ENCODE results near the gene TBC1D17. TPM values are rescaled to one million over a fixed set of nuclear protein-coding genes. Genes with fewer than 3 reads are reported as not detected.

Gene TBC1D17
- polyA plus RNA-seq (2012; ENCODE audit: low read depth, missing spikeins): 29.6 TPM

DNA sequence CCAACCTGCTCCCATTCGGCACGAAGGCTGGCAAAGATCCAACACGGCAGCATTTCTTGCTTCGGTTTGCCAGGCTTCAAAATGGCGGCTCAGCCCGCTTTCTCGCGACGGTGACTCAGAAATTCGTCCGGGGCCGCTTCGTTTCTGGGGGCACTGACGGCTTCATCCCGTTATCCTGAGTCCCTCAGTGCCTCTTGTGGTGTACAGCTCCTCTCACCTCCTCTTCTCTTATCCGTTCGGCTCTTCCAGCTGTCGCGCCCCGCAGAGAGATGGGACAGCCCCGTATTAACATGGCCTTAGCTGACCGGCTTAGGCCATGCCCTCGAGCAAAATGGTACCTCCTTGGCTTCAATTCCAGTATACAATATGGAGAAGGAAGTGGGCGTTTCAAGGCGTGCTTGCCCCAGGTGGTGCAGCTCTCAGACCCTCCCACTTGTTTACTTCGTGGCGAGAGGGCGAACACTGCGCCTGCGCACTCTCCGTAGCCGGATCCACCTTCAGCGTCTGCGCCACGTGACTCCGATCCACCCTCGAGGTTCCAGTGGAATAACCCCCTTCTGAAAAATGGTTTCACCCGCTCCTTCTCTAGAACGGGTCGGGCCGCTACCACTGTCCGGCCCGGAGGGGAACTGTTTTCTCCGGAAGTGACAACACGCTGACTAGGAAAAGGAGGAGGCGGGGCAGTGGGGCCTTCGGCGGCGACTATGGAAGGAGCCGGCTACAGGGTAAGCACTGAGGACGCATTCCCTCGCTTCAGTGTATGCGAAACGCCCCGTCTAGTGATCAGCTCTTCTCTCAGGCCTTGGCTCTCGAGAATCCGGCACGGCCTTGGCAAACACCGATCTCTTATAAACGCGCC, at the start of gene TBC1D17, which contains the start of gene AKT1S1:
Gene TBC1D17, plus strand, starts transcription at position 683 of the 859 bp plus-strand sequence. Its CDS starts 22 bp downstream, at position 705.
Gene AKT1S1, minus strand, starts transcription at position 336 of the 859 bp plus-strand sequence. CDS start 4,060 bp downstream, outside the sequence.
- DNase-seq (ENCODE audit: insufficient read length, low spot score) (peak; percentile 94), FAIRE-seq (no peak)
- TF ChIP-seq TAF1 (IDR thresholded peaks at IDR 0.05; ENCODE audit: low read depth, low read length) (peak; percentile 23; the same call in 1 of the 2 replicates), POLR2A (IDR thresholded peaks at IDR 0.05; ENCODE audit: low read depth, low read length) (peak; percentile 54), PAX5 (IDR thresholded peaks at IDR 0.05; ENCODE audit: insufficient read depth, low read length, severe bottlenecking) (no peak), SPI1 (IDR thresholded peaks at IDR 0.05; ENCODE audit: low read depth, low read length) (peak; percentile 55), POLR2AphosphoS5 (IDR thresholded peaks at IDR 0.05; ENCODE audit: low read depth, low read length) (peak; percentile 62; the same call in 1 of the 2 replicates), POU2F2 (IDR thresholded peaks at IDR 0.05; ENCODE audit: low read depth, low read length) (peak; percentile 23; the same call in 1 of the 2 replicates)

DNA sequence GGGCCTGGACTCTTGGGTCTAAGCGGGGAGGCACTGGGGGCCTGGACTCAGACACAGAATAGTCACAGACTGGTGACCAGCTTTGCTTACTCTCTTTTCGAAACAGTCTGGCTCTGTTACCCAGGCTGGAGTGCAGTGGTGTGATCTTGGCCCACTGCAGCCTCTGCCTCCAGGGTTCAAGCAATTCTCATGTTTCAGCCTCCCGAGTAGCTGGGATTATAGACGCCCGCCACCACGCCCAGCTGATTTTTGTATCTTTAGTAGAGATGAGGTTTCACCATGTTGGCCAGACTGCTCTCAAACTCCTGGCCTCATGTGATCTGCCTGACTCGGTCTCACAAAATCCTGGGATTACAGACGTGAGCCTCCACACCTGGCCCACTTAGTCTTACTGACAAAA, 48.3 kb upstream of the TBC1D17 start:
- no peak for TF ChIP-seq POU2F2 (IDR thresholded peaks at IDR 0.05; ENCODE audit: low read depth, low read length)
- no peak for FAIRE-seq

DNA sequence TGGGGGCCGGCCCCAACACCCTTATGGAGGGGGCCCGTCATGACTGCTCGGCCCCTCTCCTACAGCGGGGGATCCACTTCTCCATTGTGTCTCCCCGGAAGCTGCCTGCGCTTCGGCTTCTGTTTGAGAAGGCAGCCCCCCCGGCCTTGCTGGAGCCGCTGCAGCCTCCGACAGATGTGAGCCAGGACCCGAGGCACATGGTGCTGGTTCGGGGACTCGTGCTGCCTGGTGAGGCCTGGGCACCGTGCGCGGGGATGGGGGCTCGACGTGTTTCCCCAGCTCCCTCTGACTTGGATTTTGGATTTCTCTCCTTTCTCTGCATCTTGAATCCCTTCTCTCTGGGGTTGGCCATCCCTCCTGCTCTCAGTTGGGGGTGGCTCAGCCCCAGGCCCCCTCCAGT, 47.8 kb upstream of the TBC1D17 start:
- no peak for TF ChIP-seq POLR2A (IDR thresholded peaks at IDR 0.05; ENCODE audit: low read depth, low read length)
- TF ChIP-seq SPI1 (IDR thresholded peaks at IDR 0.05; ENCODE audit: low read depth, low read length): no peak
- TF ChIP-seq POU2F2 (IDR thresholded peaks at IDR 0.05; ENCODE audit: low read depth, low read length): no peak
- no peak for TF ChIP-seq TAF1 (IDR thresholded peaks at IDR 0.05; ENCODE audit: low read depth, low read length)
- no peak for TF ChIP-seq POLR2AphosphoS5 (IDR thresholded peaks at IDR 0.05; ENCODE audit: low read depth, low read length)
- TF ChIP-seq PAX5 (IDR thresholded peaks at IDR 0.05; ENCODE audit: insufficient read depth, low read length, severe bottlenecking): no peak
- no peak for FAIRE-seq
- DNase-seq (ENCODE audit: insufficient read length, low spot score): no peak

More for the DNA sequence above, 48.3 kb upstream of the TBC1D17 start:
- no peak for DNase-seq (ENCODE audit: insufficient read length, low spot score)

DNA sequence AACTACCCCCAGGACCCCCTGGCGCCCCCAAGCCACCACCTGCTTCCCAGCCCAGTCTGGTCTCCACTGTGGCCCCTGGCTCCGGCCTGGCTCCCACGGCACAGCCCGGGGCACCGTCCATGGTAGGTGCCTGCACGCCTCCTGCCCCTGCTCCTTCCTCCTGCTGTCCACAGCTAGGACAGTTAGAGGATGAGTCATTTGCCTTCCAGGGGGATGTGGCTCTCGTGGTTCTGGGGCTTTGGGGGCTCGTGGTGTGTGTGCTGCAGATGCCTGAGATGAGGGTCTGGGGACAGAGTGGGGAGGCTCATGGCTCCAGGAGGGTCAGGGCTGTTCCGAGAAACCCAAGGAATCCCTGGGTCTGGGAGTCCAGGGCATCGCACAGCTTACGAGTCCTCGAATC, 46.7 kb upstream of the TBC1D17 start:
- no peak for TF ChIP-seq POLR2A (IDR thresholded peaks at IDR 0.05; ENCODE audit: low read depth, low read length)
- TF ChIP-seq PAX5 (IDR thresholded peaks at IDR 0.05; ENCODE audit: insufficient read depth, low read length, severe bottlenecking): no peak
- DNase-seq (ENCODE audit: insufficient read length, low spot score) (no peak), FAIRE-seq (no peak)

DNA sequence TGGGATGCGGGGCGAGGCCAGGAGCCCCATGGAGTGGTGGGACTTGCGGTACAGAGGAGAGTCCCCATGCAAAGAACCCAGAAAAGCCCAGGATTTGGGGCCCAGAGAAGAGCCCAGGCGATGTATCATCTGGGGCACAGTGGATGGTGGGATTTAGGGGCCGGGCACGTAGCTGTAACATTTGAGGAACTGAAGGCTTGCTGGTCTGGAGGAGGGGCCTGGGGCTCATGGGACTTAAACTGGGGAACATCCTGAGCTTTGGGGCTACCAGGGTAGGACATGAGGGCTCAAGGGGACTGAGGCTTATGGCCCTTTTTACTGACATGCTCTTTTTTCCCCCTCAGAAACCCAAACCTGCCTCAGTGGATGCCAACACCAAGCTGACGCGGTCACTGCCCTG, 45.9 kb upstream of the TBC1D17 start:
- no peak for TF ChIP-seq POU2F2 (IDR thresholded peaks at IDR 0.05; ENCODE audit: low read depth, low read length)
- TF ChIP-seq POLR2A (IDR thresholded peaks at IDR 0.05; ENCODE audit: low read depth, low read length): no peak
- no peak for TF ChIP-seq SPI1 (IDR thresholded peaks at IDR 0.05; ENCODE audit: low read depth, low read length)
- TF ChIP-seq TAF1 (IDR thresholded peaks at IDR 0.05; ENCODE audit: low read depth, low read length): no peak
- TF ChIP-seq PAX5 (IDR thresholded peaks at IDR 0.05; ENCODE audit: insufficient read depth, low read length, severe bottlenecking): no peak
- no peak for TF ChIP-seq POLR2AphosphoS5 (IDR thresholded peaks at IDR 0.05; ENCODE audit: low read depth, low read length)
- DNase-seq (ENCODE audit: insufficient read length, low spot score) (no peak), FAIRE-seq (no peak)

DNA sequence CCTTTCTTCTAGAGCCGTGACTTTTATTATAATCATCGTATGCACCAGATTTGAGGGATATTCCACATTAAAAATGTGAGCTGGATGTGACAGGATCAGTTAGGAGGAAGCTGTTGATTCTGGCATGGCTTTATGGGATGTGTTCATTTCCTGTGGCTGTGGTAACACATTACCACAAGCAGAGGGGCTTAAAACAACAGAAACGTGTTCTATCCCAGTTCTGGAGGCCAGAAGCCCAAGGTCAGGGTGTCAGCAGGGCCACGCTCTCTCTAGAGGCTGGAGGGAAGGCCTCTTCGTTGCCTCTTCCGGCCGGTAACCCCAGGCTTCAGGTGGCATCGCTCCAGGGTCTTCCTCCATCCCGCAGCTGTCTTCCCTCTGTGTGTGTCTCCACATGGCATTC, 44.9 kb upstream of the TBC1D17 start:
- no peak for FAIRE-seq
- no peak for TF ChIP-seq SPI1 (IDR thresholded peaks at IDR 0.05; ENCODE audit: low read depth, low read length)
- TF ChIP-seq POLR2A (IDR thresholded peaks at IDR 0.05; ENCODE audit: low read depth, low read length): no peak
- TF ChIP-seq POLR2AphosphoS5 (IDR thresholded peaks at IDR 0.05; ENCODE audit: low read depth, low read length): no peak
- no peak for TF ChIP-seq PAX5 (IDR thresholded peaks at IDR 0.05; ENCODE audit: insufficient read depth, low read length, severe bottlenecking)
- no peak for TF ChIP-seq POU2F2 (IDR thresholded peaks at IDR 0.05; ENCODE audit: low read depth, low read length)
- no peak for TF ChIP-seq TAF1 (IDR thresholded peaks at IDR 0.05; ENCODE audit: low read depth, low read length)
- no peak for DNase-seq (ENCODE audit: insufficient read length, low spot score)

DNA sequence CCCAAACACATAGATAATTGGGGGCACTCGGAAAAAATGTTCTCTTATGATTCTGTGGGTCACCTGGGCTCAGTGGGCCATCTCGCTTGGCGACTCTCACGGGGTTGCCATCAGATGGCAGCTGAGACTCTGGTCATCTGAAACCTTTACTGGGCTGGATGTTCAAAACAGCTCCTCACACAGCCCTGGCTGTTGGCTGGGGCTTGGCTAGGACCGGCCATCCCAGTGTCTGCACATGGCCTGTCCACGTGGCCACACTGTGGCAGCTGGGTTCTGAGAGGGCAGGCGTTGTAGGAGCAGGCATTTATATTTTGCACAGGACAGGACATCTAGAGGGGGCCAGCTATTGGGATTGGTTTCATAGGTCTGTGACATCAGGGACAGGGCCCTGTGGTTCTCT, 43.9 kb upstream of the TBC1D17 start:
- no peak for TF ChIP-seq TAF1 (IDR thresholded peaks at IDR 0.05; ENCODE audit: low read depth, low read length)
- no peak for TF ChIP-seq POU2F2 (IDR thresholded peaks at IDR 0.05; ENCODE audit: low read depth, low read length)
- no peak for TF ChIP-seq PAX5 (IDR thresholded peaks at IDR 0.05; ENCODE audit: insufficient read depth, low read length, severe bottlenecking)
- no peak for TF ChIP-seq POLR2AphosphoS5 (IDR thresholded peaks at IDR 0.05; ENCODE audit: low read depth, low read length)
- TF ChIP-seq SPI1 (IDR thresholded peaks at IDR 0.05; ENCODE audit: low read depth, low read length): no peak
- no peak for TF ChIP-seq POLR2A (IDR thresholded peaks at IDR 0.05; ENCODE audit: low read depth, low read length)
- FAIRE-seq: no peak
- no peak for DNase-seq (ENCODE audit: insufficient read length, low spot score)

DNA sequence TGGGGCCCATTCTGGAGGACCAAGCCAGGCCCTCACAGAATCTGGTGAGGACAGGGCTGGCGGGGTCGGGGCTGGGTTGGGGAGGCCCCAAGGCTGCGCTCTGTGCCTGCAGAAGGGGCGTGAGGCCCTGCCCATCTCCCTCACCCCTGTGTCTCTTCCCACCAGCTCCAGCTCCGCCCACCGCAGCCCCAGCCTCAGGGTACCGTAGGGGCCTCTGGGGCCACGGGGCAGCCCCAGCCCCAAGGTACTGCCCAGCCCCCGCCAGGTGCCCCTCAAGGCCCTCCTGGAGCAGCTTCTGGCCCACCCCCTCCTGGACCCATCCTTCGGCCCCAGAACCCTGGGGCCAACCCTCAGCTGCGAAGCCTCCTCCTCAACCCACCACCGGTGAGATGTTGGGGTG, 41.9 kb upstream of the TBC1D17 start:
- FAIRE-seq: no peak
- no peak for DNase-seq (ENCODE audit: insufficient read length, low spot score)
- TF ChIP-seq SPI1 (IDR thresholded peaks at IDR 0.05; ENCODE audit: low read depth, low read length): no peak
- no peak for TF ChIP-seq POLR2AphosphoS5 (IDR thresholded peaks at IDR 0.05; ENCODE audit: low read depth, low read length)
- no peak for TF ChIP-seq TAF1 (IDR thresholded peaks at IDR 0.05; ENCODE audit: low read depth, low read length)
- no peak for TF ChIP-seq POLR2A (IDR thresholded peaks at IDR 0.05; ENCODE audit: low read depth, low read length)
- TF ChIP-seq POU2F2 (IDR thresholded peaks at IDR 0.05; ENCODE audit: low read depth, low read length): no peak

DNA sequence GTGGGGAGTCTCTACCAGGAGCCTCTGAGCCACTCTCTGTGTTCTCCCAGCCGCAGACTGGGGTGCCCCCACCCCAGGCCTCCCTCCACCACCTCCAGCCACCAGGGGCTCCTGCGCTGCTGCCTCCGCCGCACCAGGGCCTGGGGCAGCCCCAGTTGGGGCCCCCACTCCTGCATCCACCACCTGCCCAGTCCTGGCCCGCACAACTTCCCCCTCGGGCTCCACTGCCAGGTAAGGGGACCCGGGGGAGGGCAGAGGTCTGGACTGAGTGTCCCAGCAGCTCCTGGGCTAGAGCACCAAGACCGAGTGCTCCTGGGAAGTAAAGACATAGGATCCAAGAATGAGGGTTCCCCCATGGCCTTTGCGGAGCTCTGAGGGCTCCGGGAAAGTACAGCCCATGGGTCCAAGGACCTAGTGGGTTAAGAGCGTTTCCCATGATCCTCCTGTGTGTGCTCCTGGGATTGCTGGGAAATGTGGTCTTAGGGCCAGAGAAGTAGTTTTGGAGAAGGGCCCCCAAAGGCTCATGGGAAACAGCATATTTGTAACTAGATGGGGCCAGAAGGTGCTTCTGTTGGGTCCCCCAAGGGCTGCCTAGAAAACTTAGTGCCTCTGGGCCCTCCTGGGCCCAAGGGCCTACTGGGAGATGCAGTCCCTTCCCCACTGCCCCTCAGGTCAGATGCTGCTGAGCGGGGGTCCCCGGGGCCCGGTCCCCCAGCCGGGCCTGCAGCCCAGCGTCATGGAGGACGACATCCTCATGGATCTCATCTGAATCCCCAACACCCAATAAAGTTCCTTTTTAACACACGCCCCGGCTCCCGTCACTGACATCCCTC, 41.1 kb upstream of the TBC1D17 start:
- FAIRE-seq (no peak), DNase-seq (ENCODE audit: insufficient read length, low spot score) (no peak)
- TF ChIP-seq PAX5 (IDR thresholded peaks at IDR 0.05; ENCODE audit: insufficient read depth, low read length, severe bottlenecking) (no peak), POLR2A (IDR thresholded peaks at IDR 0.05; ENCODE audit: low read depth, low read length) (no peak), SPI1 (IDR thresholded peaks at IDR 0.05; ENCODE audit: low read depth, low read length) (no peak), POLR2AphosphoS5 (IDR thresholded peaks at IDR 0.05; ENCODE audit: low read depth, low read length) (no peak), TAF1 (IDR thresholded peaks at IDR 0.05; ENCODE audit: low read depth, low read length) (no peak), POU2F2 (IDR thresholded peaks at IDR 0.05; ENCODE audit: low read depth, low read length) (no peak)

Measured in GM12891 (cell line).